Stimulated activated CD4-positive, alpha-beta T cell treated with anti-CD3 and anti-CD28 coated beads, Interleukin-12 subunit alpha, Interleukin-12 subunit beta, amount 100 ng/mL, for 4 hours (primary cell): Measurements from ENCODE around the gene PLCH1.

Experiments used
- DNase-seq: peaks from one replicate; pipeline ENCODE4 v3.0.0-alpha.2; 2020

Gene PLCH1

GRCh38 chr3:155444771-155445170 lies 300.1 kb downstream of the PLCH1 start:
- DNase-seq: no peak

DNA sequence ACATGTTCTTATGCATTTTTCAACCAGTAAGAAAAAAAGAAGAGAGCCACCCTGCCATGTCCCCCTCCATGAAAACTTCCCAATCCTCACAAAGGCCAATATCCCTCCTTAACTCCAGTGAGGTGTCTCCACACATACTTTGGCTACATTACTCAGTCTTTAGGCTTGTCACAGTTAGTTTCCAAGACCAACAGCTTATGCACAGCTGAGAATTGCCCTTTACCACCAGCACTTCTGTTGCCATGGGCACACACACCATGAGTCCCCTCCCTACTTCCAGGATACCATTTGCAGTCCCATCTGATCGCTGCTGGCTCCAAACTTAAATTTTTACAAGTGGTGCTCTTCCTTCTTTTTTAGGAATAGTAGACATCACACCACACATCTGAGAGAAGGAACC lies 301.1 kb downstream of the PLCH1 start:
- DNase-seq: no peak

GRCh38 chr3:155442072-155442471 lies 302.8 kb downstream of the PLCH1 start:
- no peak for DNase-seq

- no peak for DNase-seq
These were observed 303.4 kb downstream of the PLCH1 start for GRCh38 chr3:155441506-155441905.

- DNase-seq: no peak
These were observed 303.8 kb downstream of the PLCH1 start for GRCh38 chr3:155441026-155441425.

GRCh38 chr3:155435821-155436220 lies 309.1 kb downstream of the PLCH1 start:
- DNase-seq: no peak

DNA sequence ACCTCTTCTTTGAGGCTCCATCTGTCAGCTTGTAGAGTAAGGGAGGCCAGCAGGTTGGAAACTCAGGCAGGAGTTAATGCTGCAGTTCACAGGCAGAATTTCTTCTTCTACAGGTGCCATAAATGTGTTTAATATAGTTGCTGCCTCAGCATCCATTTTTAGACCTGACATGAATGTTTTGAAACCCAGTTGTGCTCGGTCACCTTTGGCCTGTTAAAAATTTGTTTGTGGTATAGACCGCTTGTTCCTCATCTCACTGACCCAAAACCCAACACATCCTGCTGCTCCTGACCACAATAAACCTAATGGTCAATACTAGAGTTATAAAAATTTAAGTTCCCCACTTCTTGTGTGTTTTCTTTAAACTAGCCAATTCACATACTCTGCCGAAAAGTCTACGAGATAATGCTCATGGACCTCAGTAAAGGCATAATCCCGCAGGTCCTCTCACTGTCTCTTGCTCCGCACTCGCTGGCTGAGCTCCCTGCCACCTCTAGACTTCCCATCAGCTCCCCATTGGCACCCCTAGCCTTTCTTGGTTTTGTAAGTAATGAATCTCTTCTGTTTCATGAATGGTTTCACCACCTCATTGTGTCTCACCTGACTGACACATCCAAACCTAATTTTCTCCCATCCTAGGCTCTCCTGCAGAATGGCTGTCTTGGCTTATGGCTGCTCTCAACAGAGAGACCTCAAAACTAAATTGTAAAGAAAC lies 312.9 kb downstream of the PLCH1 start:
- DNase-seq: no peak

DNA sequence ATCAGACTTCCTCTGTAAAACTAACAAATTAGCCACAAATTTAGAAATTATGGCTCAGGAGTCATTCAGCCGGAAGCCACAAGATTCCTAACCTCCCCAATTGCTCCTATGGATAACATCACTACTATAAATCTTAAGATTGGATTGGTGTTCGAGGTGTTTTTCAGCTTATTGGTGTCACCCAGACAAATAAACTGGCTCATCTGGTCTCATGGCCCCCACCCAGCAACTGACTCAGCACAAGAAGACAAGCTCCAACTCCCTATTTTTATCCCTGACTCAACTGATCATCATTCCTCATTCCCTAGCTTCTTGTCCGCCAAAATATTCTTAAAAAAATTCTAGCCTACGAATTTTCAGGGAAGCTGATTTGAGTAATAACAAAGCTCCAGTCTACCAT lies 316.3 kb downstream of the PLCH1 start:
- no peak for DNase-seq

GRCh38 chr3:155426524-155427230 lies 318.2 kb downstream of the PLCH1 start:
- no peak for DNase-seq

- DNase-seq: no peak
These were observed 319.5 kb downstream of the PLCH1 start for GRCh38 chr3:155425396-155425795.

DNA sequence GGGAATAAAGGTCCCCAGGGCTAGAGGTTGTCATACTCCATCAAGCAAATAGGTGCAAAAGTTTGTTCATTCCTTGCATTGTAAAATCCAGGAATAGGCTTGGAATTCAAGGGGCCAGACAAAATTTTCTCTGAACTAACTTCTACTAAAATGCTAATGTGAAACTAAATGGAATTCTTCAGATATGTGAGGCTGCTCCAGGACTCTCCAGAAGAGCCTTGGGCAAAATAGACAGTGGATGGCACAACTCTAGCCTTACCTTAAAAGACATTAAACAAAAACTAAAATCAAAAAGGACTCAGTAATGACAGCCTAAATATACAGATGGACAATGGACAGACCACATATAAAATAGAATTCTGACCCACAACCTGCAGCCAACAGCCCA lies 320.6 kb downstream of the PLCH1 start:
- DNase-seq: no peak

GRCh38 chr3:155423526-155424322 lies 321.1 kb downstream of the PLCH1 start:
- no peak for DNase-seq

- no peak for DNase-seq
These were observed 323.9 kb downstream of the PLCH1 start for GRCh38 chr3:155420881-155421486.

- DNase-seq: no peak
These were observed 324.5 kb downstream of the PLCH1 start for GRCh38 chr3:155420406-155420805.

- DNase-seq: no peak
These were observed 326.5 kb downstream of the PLCH1 start for GRCh38 chr3:155418407-155418806.

DNA sequence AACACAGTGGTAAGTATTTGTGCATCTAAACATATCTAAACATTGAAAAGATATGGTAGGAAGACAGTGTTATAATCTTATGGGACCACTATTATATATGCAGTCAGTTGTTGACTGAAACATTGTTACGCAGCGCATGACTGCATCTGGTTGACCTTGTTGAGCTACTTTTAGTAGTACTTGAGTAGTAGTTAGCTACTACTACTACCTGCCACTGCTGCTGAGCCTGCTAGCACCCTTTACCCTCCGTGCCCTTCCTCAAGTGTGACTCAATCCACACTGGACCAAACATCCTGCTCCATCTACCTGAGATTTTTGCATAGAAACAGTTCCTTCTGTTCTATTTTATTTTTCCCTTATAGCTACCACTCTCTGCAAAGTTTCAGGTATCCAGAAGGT lies 327.8 kb downstream of the PLCH1 start:
- no peak for DNase-seq

DNA sequence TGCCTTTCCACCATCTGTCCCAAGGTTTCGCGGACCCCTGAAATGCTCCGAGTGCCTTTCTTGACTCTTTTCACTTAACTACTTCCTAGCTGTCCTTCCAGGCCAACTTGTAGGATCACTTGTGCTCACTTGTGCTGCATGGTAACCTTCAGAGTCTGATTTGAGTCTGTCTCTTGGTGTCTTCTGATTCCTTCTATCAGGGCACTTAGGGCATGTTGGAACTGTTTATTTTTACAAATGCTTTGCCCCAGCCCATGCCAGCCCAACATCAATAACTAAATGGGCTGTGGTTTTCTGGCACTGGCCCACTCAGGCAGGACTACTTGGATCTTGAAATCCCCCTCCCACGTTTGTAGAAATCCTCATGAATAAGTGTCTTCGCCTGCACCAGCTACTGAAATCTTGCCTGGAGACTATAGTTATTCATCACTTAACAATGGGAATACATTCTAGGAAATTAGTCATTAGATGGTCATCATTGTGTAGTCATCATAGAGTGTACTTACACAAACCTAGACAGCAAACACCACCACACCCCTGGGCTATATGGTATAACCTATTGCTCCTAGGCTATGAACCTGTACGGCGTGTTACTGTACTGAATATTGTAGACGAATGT lies 328.3 kb downstream of the PLCH1 start:
- no peak for DNase-seq

GRCh38 chr3:155412904-155413303 lies 332.0 kb downstream of the PLCH1 start:
- DNase-seq: no peak

GRCh38 chr3:155411500-155412223 lies 333.2 kb downstream of the PLCH1 start:
- DNase-seq: no peak

DNA sequence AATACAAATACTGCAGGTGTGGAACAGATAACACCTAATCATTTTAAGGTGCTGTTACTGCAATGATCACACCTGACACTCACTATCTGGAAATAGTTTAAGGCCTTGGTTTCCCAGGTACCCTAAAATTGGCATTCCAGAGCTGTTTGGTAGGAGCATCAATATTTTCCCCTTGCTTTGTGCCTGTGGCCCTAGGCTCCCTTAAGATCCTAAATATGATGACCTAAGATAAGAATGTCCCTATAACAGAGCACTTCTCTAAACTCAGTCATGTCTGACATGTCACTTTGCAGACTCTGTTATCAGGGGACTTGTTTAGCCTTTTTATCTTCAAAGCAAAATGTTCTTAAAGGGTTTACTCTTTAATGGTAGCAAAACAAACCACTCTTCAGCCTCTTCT lies 335.5 kb downstream of the PLCH1 start:
- no peak for DNase-seq

DNA sequence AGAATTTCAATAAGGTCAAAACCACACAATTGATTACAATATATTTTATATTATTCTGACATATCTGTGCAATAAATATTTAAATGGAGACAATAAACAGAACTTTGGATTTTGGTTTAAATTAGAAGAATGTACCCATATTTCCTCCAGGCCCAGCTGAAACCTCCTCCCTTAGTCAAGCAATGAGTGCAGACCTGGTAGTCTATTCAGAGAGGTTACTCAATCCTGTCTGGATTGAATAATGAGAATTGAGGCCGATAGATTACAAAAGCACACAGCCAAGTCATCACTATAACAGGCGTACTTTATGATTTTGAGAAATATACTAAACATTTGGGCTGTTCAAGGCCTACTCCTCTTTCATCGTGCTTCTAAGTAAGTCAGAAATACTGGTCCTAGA lies 336.9 kb downstream of the PLCH1 start:
- no peak for DNase-seq

GRCh38 chr3:155407331-155407730 lies 337.5 kb downstream of the PLCH1 start:
- no peak for DNase-seq
